ENCODE data around the gene TBC1D19.
"Not testable (repeated sequence)": the region's sequence is repeated elsewhere in the genome, so short reads cannot be mapped to it uniquely, and the experiment has no call there.

Gene TBC1D19

DNA sequence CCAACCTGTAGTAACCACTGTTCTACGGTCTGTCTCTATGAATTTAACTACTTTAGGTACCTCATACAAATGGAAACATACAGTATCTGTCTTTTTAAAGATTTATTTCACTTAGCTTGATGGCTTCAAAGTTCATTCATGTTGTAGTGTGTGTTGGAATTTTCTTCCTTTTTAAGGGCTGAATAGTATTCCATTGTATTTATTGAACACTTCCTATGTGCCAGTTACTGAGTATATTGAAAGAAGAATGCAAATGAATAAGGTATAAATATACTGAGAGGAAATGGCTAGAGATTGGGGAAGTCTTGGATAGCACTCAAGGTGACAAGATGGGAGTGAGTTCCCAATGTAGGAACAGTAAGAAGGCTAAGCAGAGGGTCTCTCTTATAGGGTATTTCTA, 17.3 kb downstream of the TBC1D19 start:
- no peak for DNase-seq (ENCODE audit: low read depth in 2 of 2)

DNA sequence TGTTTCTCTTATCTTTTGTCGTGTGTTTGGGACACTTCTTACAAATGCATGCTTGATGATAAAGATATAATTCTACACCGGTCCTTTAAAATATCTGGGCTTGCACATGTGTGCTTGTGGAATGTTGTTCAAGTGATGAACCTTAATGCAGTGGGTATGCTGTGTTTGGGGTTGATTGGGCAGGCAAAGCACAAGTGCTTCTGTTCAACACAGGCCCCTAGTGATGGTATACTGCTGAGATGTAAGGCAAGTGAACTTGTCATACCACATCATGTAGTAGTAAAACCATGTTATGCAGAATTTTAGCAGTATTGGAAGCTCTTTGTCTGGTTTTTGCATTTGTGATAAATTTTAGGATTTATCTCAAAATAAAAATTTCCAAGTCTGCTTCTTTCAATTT, 23.9 kb downstream of the TBC1D19 start:
- no peak for DNase-seq (ENCODE audit: low read depth in 2 of 2)

DNA sequence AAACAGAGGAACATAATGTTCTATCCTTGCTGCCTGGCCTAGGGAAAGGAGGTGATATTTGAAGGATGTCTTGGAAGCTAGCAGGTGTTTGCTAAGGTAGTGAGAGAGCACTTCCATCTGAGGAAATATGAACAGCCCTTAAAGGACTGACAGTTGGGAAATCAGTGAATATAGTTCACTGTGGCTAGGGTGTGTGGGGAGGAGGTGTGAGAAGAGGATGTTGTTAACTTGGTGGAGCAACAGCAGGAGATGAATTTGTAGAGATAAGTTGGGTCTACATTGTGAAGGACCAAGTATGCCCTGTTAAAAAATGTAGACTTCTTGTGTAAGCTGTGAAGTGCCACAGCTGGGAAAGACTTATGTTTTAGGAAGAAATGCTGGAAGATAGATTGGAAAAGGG, 25.5 kb downstream of the TBC1D19 start:
- DNase-seq (ENCODE audit: low read depth in 2 of 2): no peak

DNA sequence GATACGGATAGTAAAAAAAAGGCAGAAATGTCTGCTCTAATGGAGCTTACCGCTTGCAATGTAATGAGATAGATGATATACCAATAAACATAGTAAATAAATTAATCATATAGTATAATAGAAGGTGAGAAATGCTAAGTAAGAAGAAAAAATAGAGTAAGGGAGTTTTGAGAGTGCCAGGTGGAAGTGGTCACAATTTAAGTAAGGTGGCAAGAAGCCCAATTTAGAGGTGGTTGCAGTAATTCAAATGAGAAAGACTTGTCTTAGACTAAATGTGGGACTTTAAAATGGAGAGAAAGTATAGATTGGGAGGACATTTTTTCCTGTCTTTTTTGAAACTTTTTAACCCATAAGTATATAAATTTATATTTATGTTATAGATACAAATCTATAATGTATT, 26.0 kb downstream of the TBC1D19 start:
- no peak for DNase-seq (ENCODE audit: low read depth in 2 of 2)

DNA sequence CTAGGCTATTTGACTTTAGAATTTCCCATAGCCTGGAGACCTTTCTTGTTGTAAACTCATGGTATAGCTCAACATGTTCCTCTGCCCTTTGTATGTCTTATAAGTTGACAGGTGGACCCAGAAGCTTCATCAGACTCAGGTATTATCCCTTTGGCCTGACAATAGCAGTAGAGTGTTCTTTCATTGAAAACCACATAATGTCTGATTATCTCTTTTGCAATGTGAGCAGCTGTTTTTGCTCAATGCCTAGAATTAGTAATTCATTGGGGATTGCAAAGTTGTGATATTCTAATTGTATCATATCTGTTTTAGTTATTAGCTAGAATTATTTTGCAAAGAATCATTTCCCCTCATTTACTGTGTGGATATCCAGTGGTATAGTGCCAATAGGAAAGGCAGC, 27.5 kb downstream of the TBC1D19 start:
- DNase-seq (ENCODE audit: low read depth in 2 of 2): no peak

DNA sequence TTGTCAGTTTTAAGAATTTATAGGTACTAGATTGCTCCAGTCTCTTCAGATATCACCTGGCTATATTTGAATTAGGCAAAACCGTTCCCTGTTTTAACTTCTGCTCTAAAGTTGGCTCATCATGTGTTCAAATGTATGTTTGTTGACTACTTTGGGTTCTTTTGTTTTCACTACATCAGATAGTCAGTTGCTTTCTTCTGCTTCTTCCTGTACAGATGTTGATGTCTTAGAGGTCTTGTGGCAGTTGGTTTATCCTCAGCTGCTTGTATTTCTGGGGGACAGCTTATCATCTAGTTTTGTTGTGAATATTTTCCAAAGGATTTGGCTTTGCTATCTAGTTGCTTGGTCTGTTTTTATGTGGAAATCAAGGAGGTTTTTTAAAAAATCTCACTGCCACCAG, 28.0 kb downstream of the TBC1D19 start:
- no peak for DNase-seq (ENCODE audit: low read depth in 2 of 2)

DNA sequence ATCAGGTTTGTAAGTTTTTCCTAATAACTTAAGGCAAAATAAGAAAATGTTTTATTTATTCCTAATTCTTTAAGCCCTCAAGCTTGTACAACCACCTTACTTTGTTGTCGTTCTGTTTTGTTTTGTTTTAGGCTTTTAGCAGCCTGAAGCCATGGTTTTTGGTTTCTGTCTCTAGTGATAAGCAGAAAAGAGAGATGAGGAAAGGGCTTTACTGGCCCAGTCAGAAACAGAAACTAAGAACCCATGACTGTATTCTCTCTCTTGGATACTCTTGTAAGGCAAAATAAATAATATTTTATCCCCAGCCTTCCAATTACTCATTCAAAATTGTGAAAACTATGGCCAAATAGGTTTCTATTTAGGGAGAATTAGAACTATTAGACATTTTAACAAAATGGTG, 29.4 kb downstream of the TBC1D19 start:
- DNase-seq (ENCODE audit: low read depth in 2 of 2): no peak

DNA sequence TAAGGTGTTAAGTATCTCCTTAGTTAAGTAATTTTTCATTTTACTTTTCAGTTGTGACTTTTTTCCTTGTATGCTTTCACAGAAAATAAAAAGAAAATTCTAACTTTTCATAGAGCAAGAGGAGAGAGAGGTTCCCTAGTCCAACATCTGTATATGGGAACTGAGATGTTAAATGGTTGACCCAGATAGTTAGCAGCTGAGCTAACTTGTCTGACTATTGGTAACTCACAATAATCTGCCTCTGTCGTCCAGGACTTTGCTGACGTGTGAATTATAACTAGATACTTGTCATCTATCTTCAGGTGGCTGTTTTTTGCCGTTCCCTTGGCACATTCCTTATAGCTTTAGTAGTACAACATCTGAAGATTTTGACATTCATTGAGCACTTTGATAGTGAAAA, 29.9 kb downstream of the TBC1D19 start:
- no peak for DNase-seq (ENCODE audit: low read depth in 2 of 2)

DNA sequence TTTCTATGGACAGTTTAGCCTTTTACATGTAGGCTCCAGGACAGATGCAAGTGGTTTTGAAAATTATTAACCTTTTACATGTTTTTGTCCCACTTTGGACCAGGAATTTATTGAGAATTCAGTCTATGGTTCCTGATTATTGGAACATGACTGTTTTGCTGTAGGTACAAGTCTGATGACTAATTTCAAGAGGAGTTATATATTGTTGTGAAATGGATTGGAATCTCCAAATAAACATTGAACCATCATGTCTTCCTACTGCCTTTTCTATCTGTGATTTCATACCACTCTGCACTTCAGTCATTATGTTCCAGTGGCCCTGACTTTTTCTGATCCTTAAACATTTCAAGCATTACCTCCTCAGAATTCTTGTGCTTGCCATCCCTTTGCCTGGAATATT, 35.9 kb downstream of the TBC1D19 start:
- no peak for DNase-seq (ENCODE audit: low read depth in 2 of 2)

DNA sequence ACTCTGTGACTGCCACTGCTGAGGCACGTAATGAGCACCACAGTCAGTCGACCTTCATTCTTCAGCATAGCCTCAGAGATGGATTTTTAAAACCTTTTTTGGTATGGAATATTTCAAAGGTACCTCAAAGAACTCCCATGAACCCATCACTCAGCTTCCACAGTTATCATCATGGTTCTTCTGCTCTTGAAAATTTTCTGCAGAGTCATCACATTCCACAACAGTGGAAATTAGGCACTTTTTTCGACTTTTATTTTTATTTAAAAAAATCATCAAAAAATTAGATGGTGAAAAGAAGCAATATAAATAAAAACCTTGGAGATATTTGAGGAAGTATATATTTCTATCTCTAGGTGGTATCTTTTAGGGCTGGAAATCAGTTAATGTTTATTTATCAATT, 37.5 kb downstream of the TBC1D19 start:
- DNase-seq (ENCODE audit: low read depth in 2 of 2): no peak

DNA sequence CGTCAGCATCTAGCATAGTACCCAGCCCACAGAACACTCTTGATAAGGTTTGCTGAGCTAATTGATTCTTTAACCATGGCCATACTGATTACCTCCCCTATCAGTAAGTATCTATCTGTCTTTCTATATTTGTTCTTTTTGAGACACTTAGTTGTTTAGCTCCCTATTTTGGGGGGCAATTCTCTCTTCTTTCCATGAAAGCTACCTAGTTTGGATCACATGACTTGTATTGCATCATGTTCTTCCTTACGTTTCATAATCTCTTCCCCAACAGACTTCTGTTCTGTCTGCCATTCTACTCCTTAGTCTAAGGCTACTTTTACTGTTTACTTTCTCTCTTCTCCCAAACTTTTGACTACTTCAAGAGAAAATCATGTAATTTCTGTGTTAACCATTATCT, 39.0 kb downstream of the TBC1D19 start:
- no peak for DNase-seq (ENCODE audit: low read depth in 2 of 2)

DNA sequence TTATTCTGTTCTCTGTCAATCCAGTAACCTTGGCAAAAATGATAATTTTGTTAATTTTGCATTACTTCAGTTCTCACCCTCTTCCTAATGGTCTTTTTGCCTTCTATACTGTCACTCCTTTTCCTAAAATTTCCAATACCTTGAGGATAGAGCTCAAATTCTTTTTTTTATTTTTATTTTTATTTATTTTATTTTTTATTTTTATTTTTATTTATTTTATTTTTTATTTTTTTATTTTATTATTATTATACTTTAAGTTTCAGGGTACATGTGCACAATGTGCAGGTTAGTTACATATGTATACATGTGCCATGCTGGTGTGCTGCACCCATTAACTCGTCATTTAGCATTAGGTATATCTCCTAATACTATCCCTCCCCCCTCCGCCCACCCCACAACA, 42.8 kb downstream of the TBC1D19 start:
- not testable (repeated sequence) for DNase-seq (ENCODE audit: low read depth in 2 of 2)

DNA sequence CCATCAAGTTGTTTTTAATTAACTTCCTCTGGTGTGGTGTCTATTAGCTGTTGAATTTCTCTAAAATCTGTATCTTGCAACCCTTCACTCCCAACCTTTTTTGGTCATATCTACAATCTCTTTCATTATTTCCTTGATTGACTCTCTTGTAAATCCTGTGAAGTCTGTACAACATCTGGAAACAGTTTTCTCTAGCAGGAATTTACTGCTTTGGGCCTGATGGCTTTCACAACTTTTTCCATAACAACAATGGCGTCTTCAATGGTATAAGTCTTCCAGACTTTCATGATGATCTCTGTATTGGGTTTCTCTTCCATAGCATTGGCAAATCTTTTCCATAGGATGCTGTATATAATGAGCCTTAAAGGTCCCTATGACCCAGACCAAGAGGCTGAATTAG, 49.0 kb downstream of the TBC1D19 start:
- DNase-seq (ENCODE audit: low read depth in 2 of 2): no peak

DNA sequence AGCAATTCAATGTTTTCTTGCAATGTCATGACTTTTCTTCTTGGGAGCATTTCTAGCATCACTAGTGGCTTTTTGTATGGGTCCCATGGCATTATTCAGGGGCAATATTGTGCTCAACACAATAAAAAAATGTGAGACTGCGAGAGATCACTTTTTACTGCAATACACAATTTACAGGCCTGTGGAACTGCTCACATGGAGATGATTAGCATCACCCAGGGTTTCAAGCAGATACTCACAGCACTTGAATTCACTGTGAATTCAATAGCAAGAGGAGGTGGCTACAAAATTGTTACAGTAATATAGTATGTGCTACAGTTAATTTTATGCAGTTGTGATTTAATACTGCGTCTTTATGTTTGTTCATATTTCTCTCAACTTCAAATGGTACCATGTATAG, 50.4 kb downstream of the TBC1D19 start:
- DNase-seq (ENCODE audit: low read depth in 2 of 2): no peak

DNA sequence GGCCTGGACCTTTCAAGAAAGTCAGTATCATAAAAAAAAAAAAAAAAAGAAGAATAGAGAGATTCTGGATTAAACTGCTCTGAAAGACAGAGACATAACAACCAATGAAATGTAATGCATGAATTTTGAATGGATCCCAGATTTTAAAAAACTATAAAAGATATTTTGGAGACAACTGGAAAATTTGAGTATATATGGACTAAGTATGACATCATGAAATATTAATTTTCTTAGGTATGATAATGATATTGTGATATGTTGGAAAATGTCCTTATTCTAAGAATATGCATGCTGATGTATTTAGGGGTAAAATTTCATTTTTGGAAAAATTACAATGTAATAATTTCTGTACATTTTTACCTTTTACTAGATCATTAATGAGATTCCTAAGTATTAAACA, 52.6 kb downstream of the TBC1D19 start:
- no peak for DNase-seq (ENCODE audit: low read depth in 2 of 2)

DNA sequence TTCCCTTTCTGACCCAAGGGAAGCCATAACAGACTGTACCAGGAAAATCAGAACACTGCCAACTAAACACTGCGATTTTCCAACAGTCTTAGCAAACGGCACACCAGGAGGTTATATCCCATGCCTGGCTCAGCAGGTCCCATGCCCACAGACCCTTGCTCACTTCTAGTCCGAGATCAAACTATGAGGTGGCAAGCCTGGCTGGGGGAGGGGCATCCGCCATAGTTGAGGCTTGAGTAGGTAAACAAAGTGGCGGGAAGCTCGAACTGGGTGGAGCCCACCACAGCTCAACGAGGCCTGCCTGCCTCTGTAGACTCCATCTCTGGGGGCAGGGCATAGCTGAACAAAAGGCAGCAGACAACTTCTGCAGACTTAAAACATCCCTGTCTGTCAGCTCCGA, 56.8 kb downstream of the TBC1D19 start:
- DNase-seq (ENCODE audit: low read depth in 2 of 2): not testable (repeated sequence)

DNA sequence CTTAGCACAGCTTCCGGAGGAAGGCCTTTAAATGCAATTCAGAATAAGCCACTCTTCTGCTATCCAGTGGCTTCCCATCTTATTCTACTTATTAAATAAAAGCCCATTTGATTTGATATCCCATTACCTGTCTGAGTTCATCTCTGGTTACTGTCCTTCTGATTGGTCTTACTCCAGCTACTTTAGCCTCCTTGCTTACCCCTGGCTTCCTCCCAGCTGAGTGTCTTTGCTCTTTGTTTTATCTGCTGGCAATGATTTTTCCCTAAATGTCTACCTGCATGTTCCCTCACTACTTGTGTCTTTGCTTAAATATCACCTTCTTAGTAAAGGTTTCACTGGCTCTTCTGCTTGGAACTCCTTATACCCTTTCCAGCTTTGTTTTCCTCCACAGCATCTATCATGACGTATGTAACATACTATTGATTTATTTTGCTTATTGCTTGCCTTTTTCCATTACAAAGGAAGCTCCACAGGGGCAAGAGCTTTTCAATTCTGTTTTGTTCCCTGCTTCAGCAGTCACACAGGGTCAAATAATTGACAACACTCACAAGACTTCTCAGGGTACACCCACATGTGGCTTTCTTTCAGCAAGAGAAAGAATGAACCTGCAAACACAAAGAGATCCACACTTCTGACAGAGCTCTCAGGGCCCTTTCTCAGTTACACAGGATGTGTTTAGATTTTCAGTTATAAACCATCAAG, 63.8 kb downstream of the TBC1D19 start:
- DNase-seq (ENCODE audit: low read depth in 2 of 2): no peak

DNA sequence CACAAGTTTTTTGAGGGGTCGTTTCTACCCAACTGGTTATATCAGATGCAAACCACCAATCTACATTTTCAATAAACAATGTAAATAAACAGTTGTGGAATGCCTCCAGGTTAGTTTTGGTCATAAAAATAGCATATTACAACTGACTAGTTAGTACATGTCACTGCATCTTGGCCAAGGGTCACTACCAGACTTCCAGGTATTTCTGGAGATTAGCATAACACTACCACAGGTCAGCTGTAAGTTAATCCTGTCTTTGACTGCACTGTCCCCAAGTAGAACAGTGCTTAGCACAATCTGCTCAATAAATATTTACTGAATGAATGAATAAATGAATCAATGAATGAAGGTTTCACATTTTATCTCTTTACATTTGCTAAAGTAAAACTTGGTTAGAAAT, 64.4 kb downstream of the TBC1D19 start:
- DNase-seq (ENCODE audit: low read depth in 2 of 2): no peak

DNA sequence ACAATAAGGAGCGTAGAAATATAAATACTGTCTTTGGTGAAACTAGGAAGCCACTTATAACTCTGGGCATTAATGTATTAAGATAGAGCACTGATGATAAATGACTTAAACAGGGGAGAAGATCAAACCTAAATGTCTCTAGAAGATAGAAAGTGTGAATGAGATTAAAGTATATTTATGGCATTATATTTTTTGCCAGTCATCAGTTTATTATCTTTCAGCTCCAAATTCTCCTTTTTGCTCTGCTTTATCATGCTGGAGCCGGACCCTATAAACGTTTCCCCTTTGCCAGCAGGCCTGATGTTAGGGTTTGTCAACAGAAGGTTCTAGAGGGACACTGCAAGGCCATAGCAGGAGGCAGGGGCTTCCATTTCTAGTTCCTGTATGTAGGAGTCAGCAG, 76.4 kb downstream of the TBC1D19 start:
- no peak for DNase-seq (ENCODE audit: low read depth in 2 of 2)

DNA sequence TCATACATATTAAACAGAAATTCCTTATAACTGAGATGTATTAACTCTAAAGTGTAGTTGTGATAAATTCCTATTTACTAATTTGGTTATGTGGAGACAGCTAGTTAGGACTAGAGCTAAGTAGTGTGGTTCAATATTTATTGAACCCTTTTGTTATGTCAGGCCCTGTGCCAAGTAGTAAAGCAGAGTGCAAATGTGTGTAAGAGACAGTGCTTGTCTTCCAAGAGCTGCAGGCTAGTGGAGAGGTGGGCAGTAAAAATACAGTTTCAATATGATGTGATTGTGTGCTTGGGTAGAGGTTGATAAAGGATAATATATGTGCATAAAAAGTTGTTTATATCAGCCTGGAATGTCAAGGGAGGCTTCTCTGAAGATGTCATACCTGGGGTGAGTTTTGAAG, 80.0 kb downstream of the TBC1D19 start:
- no peak for DNase-seq (ENCODE audit: low read depth in 2 of 2)

DNA sequence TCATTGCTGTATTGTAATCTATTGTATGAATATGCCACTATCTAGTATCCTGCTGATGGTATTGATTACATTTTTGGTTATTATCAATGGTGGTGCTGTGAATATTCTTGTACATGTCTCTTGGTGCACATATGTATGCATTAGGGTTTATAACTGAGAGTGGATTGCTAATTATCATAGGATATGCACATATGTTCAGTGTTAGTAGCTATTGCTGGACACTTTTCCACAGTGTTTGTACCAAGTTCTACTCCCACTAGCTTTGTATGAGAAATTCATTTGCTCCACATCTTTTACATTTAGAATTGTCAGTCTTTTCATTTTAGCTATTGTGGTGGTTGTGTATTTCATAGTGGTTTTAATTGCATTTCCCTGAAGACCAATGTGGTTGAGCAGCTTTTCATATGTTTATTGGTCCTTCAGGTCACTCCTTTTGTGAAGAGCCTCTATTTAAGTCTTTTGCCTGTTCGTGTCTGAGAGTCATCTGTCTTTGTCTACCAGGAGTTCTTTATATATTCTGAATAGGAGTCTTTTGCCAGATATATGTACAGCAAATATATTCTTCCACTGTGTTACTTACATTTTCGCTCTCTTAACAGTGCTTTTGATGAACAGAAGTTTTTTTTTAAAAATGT, 87.1 kb downstream of the TBC1D19 start:
- no peak for DNase-seq (ENCODE audit: low read depth in 2 of 2)

DNA sequence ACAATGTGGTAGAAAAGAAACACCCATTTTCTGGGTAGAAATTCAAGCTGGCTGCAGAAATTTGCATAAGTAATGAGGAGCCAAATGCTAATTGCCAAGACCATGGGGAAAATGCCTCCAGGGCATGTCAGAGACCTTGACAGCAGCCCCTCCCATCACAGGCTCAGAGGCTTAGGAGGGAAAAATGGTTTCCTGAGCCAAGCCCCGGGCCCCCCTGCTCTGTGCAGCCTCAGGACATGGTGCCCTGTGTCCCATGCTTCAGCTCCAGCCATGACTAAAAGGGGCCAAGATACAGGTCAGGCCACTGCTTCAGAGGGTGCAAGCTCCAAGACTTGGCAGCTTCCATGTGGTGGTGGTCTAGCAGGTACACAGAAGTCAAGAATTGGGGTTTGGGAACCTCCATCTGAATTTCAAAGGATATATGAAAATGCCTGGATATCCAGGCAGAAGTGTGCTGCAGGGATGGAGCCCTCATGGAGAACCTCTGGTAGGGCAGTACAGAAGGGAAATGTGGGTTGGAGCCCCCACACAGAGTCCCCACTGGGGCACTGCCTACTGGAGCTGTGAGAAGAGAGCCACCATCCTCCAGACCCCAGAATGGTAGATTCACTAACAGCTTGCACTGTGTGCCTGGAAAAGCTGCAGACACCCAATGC, 95.3 kb downstream of the TBC1D19 start:
- DNase-seq (ENCODE audit: low read depth in 2 of 2): not testable (repeated sequence)

DNA sequence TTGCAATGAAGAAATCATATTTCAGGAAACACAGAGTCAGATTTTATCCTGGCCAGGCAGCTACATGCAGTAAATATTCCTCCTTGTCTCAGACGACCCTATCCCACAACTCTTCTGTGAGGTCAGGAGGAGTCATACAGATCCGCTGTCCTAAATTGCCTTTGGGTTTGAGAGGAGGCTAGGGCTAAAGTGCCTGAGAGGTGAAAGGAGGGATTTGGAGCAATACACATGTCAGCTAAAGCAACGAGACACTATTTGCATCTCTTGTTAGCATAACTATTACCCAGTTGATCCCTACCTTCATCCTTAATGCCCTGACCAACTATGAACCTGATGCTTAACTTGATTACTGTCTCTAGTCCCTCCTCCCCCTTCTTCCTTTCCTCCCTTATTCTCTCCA, 98.6 kb downstream of the TBC1D19 start:
- no peak for DNase-seq (ENCODE audit: low read depth in 2 of 2)
